GM12872 (cell line): Measurements from ENCODE around the gene GPT2.

Experiments used
- TF ChIP-seq, protein P1 (sequence below): IDR thresholded peaks from 3 replicates; pipeline ENCODE4 v1.5.1; 2011; ENCODE audit warnings: low read depth, mild to moderate bottlenecking, low read length, moderate library complexity; ENCODE audit not compliant: insufficient read depth

GPT2 gene

DNA sequence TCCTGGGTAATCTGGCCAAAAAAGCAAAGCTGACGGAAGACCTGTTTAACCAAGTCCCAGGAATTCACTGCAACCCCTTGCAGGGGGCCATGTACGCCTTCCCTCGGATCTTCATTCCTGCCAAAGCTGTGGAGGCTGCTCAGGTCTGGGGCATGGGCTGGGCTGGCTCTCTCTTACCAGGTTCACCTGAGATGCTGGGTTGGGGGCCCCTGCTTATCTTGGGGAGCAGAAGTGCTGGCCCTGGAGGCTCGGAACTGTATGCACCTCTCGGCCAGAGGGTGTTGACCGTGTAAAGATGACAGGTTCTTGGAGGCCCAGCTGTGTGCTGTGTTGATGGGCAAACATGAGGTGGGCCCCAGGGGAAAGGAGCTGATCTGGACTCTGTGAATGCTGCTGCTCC is 40.2 kb downstream of the GPT2 start:
- TF ChIP-seq, protein P1, sequence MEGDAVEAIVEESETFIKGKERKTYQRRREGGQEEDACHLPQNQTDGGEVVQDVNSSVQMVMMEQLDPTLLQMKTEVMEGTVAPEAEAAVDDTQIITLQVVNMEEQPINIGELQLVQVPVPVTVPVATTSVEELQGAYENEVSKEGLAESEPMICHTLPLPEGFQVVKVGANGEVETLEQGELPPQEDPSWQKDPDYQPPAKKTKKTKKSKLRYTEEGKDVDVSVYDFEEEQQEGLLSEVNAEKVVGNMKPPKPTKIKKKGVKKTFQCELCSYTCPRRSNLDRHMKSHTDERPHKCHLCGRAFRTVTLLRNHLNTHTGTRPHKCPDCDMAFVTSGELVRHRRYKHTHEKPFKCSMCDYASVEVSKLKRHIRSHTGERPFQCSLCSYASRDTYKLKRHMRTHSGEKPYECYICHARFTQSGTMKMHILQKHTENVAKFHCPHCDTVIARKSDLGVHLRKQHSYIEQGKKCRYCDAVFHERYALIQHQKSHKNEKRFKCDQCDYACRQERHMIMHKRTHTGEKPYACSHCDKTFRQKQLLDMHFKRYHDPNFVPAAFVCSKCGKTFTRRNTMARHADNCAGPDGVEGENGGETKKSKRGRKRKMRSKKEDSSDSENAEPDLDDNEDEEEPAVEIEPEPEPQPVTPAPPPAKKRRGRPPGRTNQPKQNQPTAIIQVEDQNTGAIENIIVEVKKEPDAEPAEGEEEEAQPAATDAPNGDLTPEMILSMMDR = no peak

DNA sequence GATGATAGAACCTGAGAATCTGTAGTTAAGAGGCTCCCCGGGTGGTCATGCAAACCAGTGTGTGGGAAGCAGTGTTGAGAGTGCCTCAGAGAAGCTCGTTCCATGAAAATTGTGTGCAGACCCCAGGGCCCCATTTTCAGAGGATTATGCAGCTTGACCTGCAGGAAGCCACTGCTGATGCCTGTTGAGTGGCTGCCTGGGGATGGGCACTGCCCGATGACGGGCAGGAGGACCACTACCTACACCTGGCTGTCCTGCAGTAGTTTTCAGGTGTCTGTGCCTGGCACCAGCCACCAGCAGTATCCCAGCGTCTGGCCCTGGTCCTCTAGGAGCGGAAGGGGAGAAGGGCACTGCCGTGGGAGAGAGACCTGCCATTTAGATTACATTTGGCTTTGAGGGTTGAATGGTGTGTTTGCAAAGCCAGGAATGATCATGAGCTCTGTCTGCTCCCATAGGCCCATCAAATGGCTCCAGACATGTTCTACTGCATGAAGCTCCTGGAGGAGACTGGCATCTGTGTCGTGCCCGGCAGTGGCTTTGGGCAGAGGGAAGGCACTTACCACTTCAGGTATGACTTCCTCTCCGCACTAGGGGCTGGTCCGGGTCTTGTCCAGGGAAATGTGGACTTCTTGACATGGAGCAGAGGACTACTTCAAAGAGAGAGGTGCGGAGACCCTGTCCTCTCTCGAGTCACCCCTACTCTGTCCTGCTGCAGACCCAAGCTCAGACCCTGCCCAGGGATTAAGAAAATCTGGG is 42.5 kb downstream of the GPT2 start:
- TF ChIP-seq, protein P1 = no peak

DNA sequence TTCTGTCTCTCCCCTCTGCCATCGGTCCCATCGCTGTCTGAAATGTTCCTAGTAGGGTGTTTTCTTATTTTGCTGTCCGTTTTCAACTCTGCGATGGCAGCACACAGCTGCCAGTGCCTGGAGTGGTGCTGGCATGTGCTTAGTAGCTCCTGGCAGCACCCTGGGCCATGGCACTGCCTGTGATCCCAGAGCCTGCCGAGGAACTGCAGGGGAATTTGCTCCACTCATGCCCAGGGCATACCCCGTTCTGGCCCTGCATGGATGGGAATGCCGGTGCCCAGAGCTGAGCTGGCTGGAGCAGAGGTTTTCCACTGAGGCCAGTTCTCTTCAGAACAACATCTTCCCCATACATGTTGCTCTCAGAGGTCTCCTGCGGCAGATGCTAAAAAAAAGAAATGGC is 43.1 kb downstream of the GPT2 start:
- TF ChIP-seq, protein P1 = no peak

DNA sequence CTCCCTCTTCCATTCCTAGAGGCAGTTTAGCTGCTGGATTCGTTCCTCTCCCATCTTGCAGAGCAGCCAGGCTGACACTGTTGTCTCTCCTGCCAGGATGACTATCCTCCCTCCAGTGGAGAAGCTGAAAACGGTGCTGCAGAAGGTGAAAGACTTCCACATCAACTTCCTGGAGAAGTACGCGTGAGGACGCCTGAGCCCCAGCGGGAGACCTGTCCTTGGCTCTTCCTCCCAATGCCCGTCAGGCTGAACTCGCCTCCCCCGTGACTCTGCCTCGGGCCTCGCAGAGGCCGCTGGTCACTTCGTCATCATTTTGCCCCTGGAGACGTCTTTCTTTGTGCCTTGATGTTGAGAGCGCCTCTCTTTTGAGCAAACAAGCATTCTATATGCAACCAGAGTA is 44.6 kb downstream of the GPT2 start:
- TF ChIP-seq, protein P1 = no peak

DNA sequence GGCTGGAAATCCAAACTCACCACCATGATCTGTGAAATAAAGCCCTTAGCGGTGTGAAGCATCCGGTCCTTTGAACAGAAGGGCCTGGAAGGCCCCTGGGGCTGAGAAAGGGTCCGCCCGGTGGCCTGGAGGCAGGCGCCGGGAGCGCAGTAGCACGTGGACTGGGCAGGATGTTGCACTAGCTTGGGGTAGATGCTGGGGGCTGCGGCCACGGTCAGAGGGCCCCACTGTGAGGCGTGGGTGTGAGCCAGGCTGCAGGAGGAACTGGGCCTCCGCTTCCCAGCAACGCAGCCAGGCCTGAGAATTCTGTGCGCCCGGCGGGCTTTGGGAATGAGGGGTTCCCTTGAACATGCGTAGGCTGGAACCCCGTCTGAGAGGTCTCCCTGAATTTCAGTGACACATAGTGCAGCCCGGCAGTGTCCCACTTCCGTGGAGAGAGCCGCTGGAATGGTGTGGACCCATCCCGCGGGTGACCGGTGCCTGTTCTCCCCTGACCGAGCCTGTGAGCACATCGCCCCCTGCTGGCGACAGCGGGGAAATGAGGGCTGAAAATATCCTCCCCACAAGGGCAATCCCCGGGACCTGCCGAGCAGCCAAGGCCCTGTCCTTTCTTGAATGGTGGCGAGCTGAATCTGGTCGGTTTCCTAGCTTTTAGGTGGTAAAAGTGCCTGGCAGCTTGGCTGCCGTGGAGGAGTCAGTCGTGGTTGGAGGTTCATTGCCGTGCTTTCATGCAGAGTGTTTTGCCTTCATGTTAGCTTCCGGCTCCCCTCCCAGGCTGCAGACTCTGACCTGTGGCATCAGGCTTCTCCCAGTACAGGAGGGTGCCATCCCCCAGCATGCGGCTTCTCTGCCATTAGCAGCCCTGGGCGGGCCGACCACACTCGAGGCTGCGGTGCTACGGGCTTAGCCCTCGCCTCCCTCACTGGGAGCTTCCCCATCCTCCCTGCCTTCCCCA is 45.5 kb downstream of the GPT2 start:
- TF ChIP-seq, protein P1 = peak; percentile 91

DNA sequence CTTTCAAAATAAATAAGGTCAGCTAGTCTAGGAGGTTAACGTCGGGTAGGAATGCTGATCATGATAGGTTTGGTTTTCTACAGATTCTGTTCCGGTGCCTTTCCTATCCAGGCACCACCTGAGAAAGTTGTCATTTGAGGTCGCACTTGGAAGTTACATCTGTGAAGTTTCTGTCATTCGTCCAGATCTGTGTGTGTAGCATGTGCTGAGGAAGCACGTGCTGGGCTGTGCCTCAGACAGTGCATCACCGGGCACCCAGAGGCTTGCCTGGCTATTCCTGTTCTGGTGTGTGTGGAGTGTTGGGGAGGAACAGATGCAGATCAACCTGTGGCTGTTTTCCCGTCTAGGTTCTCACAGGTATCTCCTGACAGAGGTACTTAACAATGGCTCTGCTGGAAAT is 46.7 kb downstream of the GPT2 start:
- TF ChIP-seq, protein P1 = no peak

DNA sequence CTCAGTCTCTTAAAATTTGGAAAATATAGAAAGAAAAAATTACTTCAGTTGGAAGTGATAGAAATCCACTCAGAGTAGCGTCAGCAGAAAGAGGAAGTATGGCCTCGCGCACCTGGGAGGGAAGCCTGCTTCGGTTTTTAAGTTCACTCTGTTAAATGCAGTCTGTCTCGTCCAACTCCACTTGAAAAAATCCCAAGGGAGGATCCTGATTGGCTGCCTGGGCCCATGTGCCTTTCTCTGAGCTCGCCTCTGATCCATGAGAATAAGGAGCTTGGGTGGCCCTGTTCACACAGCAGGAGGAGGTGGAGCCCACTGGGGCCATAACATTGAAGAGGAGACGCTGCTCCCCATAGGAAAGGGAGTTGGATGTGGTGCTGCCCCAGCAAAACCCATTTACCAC is 48.6 kb downstream of the GPT2 start:
- TF ChIP-seq, protein P1 = no peak
